ENCODE results near the gene SORCS1.

- TF ChIP-seq EZH2phosphoT487 (IDR thresholded peaks at IDR 0.05; ENCODE audit: insufficient read depth, low read depth) (no peak), EZH2 (IDR thresholded peaks at IDR 0.05; ENCODE audit: insufficient read depth, poor library complexity, severe bottlenecking) (no peak)
Observed at GRCh38 chr10:107157071-107157470, 7.4 kb downstream of the SORCS1 start.

Data from GM23248 (cell line).